ENCODE measurements around the gene FBXL7.

Gene FBXL7

DNA sequence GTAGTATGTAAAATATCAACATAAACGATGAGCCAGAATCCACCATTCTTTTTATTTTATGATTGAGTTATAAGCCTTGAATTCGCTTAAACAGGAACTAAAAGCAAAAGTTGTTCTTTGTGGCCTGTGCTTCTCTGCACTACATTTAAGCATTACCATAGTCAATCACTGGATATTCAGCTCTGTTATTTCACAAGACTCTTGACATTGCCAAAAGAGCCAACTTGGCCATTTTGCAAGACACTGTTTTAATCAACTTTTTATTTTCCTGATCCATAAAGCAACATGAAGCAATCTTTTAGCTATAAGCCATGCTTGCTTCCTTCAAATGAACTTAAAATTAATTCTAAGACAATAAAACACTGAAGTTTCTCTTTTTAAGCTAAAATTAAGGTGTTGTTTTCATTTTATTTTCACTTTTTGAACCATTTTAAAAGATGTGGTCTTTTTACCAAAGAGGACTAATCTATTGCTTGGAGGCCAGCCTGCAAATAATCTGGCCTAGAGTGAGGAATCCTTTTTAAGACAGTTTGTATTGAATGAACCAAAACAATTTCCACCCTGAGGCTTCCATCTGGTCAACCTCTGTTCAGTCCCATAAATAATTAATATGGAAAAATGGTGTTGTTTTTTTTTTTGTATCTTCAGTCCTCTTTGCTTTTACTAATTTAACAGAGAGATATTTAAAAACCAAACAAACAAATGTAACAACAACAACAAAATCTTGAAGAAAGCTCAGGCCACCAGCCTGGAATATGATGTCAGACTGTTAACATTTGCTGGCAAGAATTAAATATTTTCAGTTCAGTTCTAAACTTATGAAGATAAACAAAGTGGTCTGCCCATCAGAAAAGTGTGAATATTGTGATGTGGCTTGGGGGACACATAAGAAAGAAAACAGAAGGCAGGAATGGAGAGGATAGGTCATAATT, 405.2 kb downstream of the FBXL7 start:
- no peak for DNase-seq

DNA sequence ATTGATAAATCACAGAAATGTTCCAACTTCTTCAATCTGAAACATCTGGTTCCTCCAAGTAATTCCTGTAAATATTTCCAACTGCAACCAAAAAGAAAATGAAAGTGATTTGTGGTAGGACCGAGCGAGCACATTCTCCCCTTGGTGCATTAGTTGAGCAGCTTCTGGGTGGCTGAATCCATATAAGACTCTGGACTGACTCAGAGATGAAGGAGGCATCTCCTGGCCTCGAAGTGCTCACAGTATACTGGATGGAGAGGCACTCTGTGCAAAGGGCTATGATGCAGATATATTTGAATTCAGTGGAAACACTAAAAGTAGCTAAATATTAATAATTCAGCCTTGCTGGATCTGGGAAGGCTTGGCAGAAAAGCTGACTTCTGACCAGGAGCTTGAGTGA, 414.7 kb downstream of the FBXL7 start:
- DNase-seq, result no peak

DNA sequence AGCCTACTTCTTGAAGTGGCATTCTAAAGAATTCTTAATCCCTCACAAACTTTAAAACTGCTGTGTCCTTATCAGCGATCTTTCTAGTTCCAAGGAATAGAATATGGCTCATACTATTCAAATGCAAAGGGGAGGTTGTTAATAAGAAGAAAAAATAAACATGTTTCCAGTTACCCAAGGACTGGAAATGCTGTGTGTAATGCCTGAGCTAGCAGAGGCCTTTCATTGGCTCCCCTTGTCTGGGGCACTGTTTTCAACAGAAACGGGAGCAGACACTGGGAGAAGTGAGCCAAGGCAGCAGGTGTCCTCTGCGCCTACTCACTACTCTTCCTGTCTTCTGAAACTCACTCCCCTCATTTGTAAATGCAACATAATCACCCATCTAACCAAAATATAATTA, 426.6 kb downstream of the FBXL7 start:
- no peak for DNase-seq

- DNase-seq, result no peak
These were observed 427.9 kb downstream of the FBXL7 start for GRCh38 chr5:15927710-15928380.

DNA sequence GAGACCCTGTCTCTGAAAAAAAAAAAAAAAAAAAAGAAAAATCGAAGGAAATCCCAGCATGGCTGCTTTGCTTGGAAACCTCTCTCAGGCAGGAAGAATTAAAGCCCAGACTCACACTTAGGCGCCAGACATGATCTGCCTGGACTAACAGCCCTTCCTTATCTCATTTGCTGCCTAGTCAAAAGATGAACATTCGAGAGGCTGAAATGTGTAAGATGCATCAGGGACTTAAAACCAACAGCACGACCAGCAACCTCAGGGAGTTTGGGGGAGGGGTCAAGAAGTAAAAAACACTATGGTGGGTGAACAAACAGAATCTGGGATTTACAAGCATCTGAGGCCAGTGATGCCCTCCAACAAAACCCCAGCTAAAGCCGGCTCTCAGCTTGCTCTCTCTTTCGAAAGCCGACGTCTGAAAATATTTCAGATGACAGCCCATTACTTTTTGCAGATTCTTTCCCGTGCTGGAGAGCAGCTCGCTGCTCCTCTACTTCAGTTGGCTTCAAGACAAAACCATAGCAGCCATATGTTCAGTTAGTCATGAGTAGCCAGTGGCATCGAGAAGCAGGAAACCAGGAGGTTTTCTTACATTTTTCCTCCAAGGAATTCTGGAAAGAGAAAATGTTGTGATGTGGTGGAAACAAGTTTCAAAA, 429.8 kb downstream of the FBXL7 start:
- no peak for DNase-seq

DNA sequence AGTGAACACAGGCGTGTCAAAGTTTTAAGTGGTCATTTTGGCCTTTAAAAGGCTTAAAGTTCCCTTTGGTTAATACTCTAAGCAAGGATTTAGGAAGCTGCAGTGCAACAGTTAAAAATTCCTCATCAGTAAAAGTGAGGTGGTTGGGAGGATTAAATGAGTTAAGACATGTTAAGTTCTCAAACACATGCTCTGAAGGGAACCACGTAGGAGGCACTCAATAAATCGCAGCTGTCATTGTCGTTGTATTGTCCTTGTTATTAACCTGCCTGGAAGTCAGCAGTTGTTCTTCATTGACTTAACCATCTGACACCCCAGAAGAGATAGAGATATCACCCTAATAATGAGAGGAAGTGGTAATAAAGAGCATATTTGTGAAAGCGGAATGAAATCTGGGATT, 432.1 kb downstream of the FBXL7 start:
- no peak for DNase-seq

DNA sequence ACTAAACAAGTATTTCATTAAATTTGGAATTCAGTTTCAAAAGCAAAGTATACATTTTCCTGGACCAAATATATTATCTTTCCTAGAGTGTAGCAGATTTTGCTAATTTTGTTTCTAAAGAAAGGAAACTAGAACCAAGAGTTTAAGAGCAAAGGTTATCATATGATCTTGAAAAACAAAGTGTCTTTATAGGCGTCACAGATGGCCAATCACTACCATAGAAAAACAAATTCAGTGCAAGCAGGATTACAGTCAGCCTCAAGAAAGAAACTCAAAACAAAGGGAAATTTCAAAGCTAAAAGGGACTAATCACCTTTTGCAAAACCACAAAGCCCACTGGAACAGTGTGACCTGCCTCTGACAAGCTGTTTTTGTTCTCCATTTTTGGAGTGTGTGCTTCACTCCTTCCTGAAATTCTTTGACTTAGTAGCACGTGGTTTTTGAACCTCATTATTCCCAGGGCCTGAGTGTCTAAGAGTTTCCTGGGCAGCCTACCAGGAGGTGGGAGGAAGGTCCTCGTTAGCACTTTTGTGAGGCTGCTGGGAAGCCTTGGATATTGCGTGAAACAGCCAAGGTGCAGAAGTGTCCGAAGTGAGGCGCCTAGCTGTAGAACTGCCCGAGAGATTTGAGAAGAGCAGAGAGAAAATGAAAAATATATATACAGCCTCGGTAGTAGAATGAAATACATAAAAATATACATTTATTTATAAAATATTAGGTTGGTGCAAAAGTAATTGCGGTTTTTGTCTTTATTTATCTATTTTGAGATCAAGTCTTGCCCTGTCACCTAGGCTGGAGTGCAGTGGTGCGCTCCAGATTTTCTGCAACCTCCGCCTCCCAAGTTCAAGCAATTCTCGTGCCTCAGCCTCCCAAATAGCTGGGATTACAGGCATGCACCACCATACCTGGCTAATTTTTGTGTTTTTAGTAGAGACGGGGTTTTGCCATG, 433.6 kb downstream of the FBXL7 start:
- DNase-seq, result no peak

- DNase-seq, result no peak
These were observed 436.7 kb downstream of the FBXL7 start for GRCh38 chr5:15936505-15937245.

DNA sequence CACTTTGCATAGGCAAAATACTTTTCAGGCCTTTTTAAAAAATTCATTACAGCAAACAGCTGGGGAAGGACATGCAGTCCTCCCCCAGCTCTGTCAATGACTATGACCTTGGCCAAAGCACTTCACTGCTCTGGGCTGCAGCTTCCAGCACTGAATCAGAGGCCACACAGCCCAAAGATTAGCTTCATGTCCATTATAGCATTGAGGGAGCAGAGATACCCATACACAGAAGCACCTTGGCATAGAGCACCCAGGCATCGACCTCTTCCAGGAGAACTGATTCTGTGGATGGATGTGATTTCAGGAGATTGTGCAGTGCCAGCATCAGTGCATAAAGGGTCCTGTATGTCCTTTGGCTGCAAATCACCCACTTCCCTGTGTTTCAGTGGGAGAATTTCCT, 437.7 kb downstream of the FBXL7 start:
- no peak for DNase-seq

- no peak for DNase-seq
These were observed 438.2 kb downstream of the FBXL7 start for GRCh38 chr5:15938186-15938585.

- DNase-seq, result no peak
These were observed 439.0 kb downstream of the FBXL7 start for GRCh38 chr5:15938961-15939360.

- DNase-seq, result no peak
These were observed 440.9 kb downstream of the FBXL7 start for GRCh38 chr5:15940905-15941304.

DNA sequence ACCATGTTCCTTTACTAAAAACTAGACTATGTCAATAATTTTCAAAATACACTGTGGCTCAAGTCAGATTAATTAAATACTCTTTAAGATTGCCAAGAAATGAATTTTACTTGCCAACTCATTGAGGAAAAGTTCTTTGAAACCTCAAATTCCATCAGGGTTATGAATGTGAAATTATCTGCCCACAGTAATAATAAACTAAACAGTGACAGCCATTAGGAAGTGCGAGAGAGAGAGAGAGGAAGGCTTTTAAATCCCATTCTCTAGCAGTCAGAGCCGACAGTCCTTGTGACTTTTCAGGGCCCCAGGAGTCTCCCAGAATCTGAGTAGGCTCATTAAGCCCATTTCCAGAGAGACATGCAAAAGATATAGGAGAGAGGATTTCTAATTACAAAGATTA, 443.5 kb downstream of the FBXL7 start:
- DNase-seq, result no peak

GRCh38 chr5:15946026-15946425, 446.0 kb downstream of the FBXL7 start:
- DNase-seq, result no peak

GRCh38 chr5:15948190-15948589, 448.2 kb downstream of the FBXL7 start:
- DNase-seq, result no peak

DNA sequence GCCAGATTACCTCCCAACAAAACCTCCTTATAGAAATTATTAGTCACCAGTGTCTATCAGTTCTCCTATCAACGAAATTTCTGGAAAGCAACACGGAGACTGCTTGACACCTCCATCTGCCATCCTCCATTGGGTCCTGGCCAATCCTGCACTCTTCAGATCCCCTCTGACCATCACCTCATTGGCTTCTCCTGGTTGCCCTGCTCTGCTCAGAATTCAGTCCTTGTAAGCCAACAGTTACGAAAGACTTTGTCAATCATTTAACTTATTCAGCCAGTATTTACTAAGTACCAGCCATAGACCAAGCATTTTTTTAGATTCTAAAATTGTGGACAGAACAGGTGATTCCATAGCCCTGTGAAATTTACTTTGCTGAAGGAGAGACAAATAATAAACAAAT, 451.1 kb downstream of the FBXL7 start:
- no peak for DNase-seq

DNA sequence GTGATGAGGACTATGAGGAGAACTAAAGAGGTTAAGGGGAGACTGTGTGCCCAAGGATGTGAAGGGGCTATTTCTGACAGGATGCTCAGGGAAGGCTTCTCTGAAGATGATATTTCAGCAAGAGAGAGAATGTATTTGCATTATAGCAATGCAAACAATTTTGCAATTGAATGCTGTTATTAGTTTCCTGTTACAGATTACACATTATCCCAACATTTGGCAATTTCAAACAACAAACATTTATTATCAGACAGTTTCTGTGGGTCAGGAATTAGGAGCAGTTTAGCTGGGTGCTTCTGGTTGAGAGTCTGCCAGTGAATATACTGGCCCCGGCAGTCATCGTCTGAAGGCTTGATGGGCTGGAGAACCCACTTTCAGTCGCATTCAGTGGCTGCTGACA, 451.6 kb downstream of the FBXL7 start:
- no peak for DNase-seq

GRCh38 chr5:15956622-15957021, 456.6 kb downstream of the FBXL7 start:
- DNase-seq, result no peak

DNA sequence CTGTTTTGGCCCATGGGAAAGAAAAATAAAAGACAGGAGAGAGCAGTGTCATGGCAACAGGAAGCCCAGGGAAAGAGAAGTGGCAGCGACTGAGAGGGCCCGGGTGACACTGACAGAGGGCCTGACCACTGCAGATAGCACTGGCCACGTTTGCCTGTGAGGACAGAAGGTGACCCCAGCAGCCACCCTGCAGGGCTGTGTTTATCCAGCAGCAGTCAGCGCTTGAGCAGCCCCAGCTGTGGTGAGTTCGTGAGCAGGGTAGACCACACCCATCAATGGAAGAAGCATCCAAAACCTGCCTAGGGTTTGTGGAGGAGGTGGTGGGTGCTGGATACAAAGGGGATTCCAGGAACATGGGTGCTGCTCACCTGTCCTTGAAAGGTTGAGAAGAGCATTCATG, 457.1 kb downstream of the FBXL7 start:
- no peak for DNase-seq

GRCh38 chr5:15959370-15960164, 459.6 kb downstream of the FBXL7 start:
- DNase-seq, result no peak

DNA sequence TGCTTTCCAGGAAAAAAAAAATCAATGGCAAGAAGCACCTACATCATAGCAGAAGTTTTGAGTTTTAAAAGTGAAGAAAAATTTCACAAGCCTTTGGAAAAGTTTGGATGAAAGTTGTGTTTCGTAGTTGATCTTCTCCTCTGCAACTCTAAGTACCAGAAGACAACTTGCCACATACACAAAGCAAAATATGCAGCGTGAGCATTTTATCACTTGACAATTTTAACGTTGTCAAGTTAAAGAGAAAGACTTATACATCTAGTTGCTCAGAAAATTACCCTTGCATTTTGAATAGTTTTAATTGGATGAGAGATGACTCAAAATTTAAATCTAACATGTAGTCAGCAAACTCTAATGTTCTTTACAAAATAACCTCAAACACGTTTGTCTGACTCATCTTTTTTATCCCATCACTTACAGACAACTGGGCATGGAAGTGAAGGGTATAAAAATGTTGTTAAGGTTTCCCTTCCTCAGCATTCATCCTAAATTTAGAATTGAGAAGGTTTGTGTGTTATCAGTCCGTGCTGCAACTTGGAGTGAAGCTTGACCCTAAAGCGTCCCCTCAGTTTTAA, 466.2 kb downstream of the FBXL7 start:
- no peak for DNase-seq

All from NCI-H510A (cell line).